Astrocyte of the spinal cord (primary cell): ENCODE results near the gene PDE6B.

Source experiments
- DNase-seq: peaks from one replicate; pipeline ENCODE4 v3.0.0; 2011; ENCODE audit warnings: low read depth, low spot score
- H3K4me3 ChIP-seq: 2 replicates; pipeline ENCODE4 v1.5.1; 2011; ENCODE audit warnings: low read depth, mild to moderate bottlenecking, low read length, moderate library complexity
- CTCF ChIP-seq: IDR thresholded peaks from 2 replicates; pipeline ENCODE4 v1.5.1; 2012; ENCODE audit warnings: low read depth, mild to moderate bottlenecking, low read length, inconsistent platforms
- in situ Hi-C: cut with HindIII; loops from 2 replicates; pipeline ENCODE4 v1.10.0; 2017; ENCODE audit warnings: low sequenced_read_pairs

The PDE6B gene

GRCh38 chr4:622996-623913 lies 2.1 kb upstream of the PDE6B start:
- H3K4me3 ChIP-seq: no peak overlapping the region
- no peak for DNase-seq
- in situ Hi-C loops: no loop called here
- TF ChIP-seq CTCF: no peak

GRCh38 chr4:623914-624566 lies 1.3 kb upstream of the PDE6B start:
- DNase-seq: no peak
- in situ Hi-C loops: no loop called here
- TF ChIP-seq CTCF: no peak
- H3K4me3 ChIP-seq: no peak overlapping the region

DNA sequence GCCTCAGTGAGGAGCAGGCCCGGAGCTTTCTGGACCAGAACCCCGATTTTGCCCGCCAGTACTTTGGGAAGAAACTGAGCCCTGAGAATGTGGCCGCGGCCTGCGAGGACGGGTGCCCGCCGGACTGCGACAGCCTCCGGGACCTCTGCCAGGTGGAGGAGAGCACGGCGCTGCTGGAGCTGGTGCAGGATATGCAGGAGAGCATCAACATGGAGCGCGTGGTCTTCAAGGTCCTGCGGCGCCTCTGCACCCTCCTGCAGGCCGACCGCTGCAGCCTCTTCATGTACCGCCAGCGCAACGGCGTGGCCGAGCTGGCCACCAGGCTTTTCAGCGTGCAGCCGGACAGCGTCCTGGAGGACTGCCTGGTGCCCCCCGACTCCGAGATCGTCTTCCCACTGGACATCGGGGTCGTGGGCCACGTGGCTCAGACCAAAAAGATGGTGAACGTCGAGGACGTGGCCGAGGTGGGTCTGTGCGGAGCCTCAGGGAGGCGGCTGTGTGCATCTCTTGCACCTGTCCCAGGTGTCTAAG lies 323 bp downstream of the PDE6B start:
- in situ Hi-C loops: no loop called here
- no peak for TF ChIP-seq CTCF

GRCh38 chr4:626201-627091 lies 1.1 kb downstream of the PDE6B start:
- in situ Hi-C loops: no loop called here
- H3K4me3 ChIP-seq: no peak overlapping the region
- TF ChIP-seq CTCF: no peak
- no peak for DNase-seq

More for the DNA sequence above, 323 bp downstream of the PDE6B start:
- no peak overlapping the region for H3K4me3 ChIP-seq
- DNase-seq: no peak

DNA sequence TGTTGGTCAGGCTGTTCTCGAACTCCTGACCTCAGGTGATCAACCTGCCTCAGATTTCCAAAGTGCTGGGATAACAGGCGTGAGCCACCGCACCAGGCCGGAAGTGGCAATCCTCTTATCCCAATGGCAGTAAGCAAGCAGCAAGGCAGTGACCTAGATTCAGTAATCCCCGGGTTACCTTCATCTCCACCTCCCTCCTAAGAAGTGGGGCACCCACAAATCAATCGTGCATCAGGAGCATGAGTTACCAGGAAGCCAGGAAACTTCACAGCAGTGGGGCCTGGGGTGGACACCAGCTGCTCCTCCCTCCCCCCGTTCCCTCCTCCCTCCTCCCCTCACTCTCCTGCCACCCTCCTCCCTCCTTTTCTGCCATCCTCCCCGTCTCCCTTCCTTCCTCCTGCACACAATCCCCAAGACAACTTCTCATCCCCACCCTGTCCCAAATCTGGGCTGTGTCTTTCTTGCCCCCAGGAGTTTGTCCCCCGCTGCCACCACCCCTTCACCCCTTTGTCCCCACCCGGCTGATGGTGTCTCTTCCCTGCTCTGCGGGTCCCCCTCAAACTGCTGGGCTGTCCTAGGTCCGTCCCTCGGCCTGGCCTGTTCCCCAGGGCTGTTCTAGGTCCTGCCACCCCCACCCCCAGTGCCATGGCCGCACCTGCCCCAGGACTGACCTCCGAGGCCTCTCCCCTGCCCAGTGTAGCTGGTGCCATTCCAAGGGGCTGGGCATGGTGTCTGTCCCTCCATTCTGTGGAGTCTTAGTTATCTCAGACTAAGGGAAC lies 2.2 kb downstream of the PDE6B start:
- no peak for DNase-seq
- in situ Hi-C loops: no loop called here

More for the DNA sequence above, 2.2 kb downstream of the PDE6B start:
- TF ChIP-seq CTCF: no peak
- H3K4me3 ChIP-seq: no peak overlapping the region
